Trophoblast cell (in vitro differentiated cells and primary cell): Measurements from ENCODE around the gene RNF175.

Source experiments
- DNase-seq, 2 donors: peaks; one replicate each; pipeline ENCODE4 v3.0.0-alpha.2; 2016
- H2AFZ ChIP-seq: 2 replicates; pipeline ENCODE4 v1.6.1; 2013; ENCODE audit warnings: low read length, moderate library complexity, mild to moderate bottlenecking; ENCODE audit not compliant: insufficient read depth, poor library complexity
- H2AK5ac ChIP-seq: 2 replicates; pipeline ENCODE4 v1.6.1; 2013; ENCODE audit warnings: mild to moderate bottlenecking, low read length
- H2BK120ac ChIP-seq: 2 replicates; pipeline ENCODE4 v1.6.1; 2013; ENCODE audit warnings: low read length, mild to moderate bottlenecking, moderate library complexity; ENCODE audit not compliant: insufficient read depth, poor library complexity
- H2BK12ac ChIP-seq: 2 replicates; pipeline ENCODE4 v1.6.1; 2013; ENCODE audit warnings: mild to moderate bottlenecking, low read length, moderate library complexity
- H2BK5ac ChIP-seq: 2 replicates; pipeline ENCODE4 v1.6.1; 2013; ENCODE audit warnings: low read length, low read depth, moderate library complexity, mild to moderate bottlenecking; ENCODE audit not compliant: poor library complexity
- H3K14ac ChIP-seq: 2 replicates; pipeline ENCODE4 v1.6.1; 2013; ENCODE audit warnings: mild to moderate bottlenecking, low read length
- H3K18ac ChIP-seq: 2 replicates; pipeline ENCODE4 v1.6.1; 2013; ENCODE audit warnings: mild to moderate bottlenecking, low read length
- H3K23ac ChIP-seq: 2 replicates; pipeline ENCODE4 v1.6.1; 2013; ENCODE audit warnings: low read length
- H3K27ac ChIP-seq: 2 replicates; pipeline ENCODE4 v1.5.1; 2013; ENCODE audit warnings: low read depth, mild to moderate bottlenecking, inconsistent platforms, low read length, moderate library complexity
- H3K27me3 ChIP-seq: 2 replicates; pipeline ENCODE4 v1.6.1; 2013; ENCODE audit warnings: inconsistent platforms, mild to moderate bottlenecking, low read length, moderate library complexity; ENCODE audit not compliant: insufficient read depth
- H3K36me3 ChIP-seq, 2 experiments: 1 replicate in 1 of 2; 2 replicates in 1 of 2; pipeline ENCODE4 v1.6.1; 2013; ENCODE audit warnings: low read length in 2 of 2, mild to moderate bottlenecking in 2 of 2, moderate library complexity in 1 of 2; ENCODE audit not compliant: insufficient read depth in 2 of 2, control insufficient read depth in 1 of 2
- H3K4ac ChIP-seq: 2 replicates; pipeline ENCODE4 v1.6.1; 2013; ENCODE audit warnings: low read depth, mild to moderate bottlenecking, low read length, moderate library complexity
- H3K4me1 ChIP-seq, 2 experiments: 1 replicate in 1 of 2; 2 replicates in 1 of 2; pipeline ENCODE4 v1.6.1; 2013; ENCODE audit warnings: low read length in 2 of 2, mild to moderate bottlenecking in 2 of 2, moderate library complexity in 1 of 2; ENCODE audit not compliant: insufficient read depth in 2 of 2, control insufficient read depth in 1 of 2
- H3K4me2 ChIP-seq: 2 replicates; pipeline ENCODE4 v1.6.1; 2013; ENCODE audit warnings: inconsistent platforms, mild to moderate bottlenecking, low read length, moderate library complexity
- H3K4me3 ChIP-seq: 2 replicates; pipeline ENCODE4 v1.5.1; 2013; ENCODE audit warnings: mild to moderate bottlenecking, low read depth, low read length, inconsistent platforms
- H3K79me1 ChIP-seq: one replicate; pipeline ENCODE4 v1.6.1; 2013; ENCODE audit warnings: low read length
- H3K79me2 ChIP-seq: 2 replicates; pipeline ENCODE4 v1.6.1; 2013; ENCODE audit warnings: low read length, mild to moderate bottlenecking; ENCODE audit not compliant: control insufficient read depth, insufficient read depth, poor library complexity
- H3K9ac ChIP-seq: 2 replicates; pipeline ENCODE4 v1.6.1; 2013; ENCODE audit warnings: mild to moderate bottlenecking, low read length
- H3K9me3 ChIP-seq: 2 replicates; pipeline ENCODE4 v1.6.1; 2013; ENCODE audit warnings: low read depth, mild to moderate bottlenecking, control low read depth, inconsistent platforms, low read length; ENCODE audit not compliant: insufficient read depth
- H4K12ac ChIP-seq: 2 replicates; pipeline ENCODE4 v1.6.1; 2013; ENCODE audit warnings: low read depth, mild to moderate bottlenecking, low read length, moderate library complexity
- H4K8ac ChIP-seq: 2 replicates; pipeline ENCODE4 v1.6.1; 2013; ENCODE audit warnings: low read depth, mild to moderate bottlenecking, low read length, moderate library complexity
- H4K91ac ChIP-seq: one replicate; pipeline ENCODE4 v1.6.1; 2013; ENCODE audit warnings: low read depth, mild to moderate bottlenecking, low read length, moderate library complexity
- WGBS: extraction: QIAGEN DNeasy Blood & Tissue Kit; methylation state at CpG from one replicate; pipeline ENCODE4 v1.1.7; 2013; ENCODE audit warnings: missing lambda C conversion rate; ENCODE audit not compliant: insufficient read length, insufficient coverage; ENCODE audit errors: extremely low coverage; 5-methylcytosine and 5-hydroxymethylcytosine counted together

RNF175 gene

GRCh38 chr4:153773236-153773690 lies 13.4 kb upstream of the RNF175 start:
- Histone ChIP-seq H2AK5ac (no peak overlapping the region), H3K4me2 (no peak overlapping the region), H3K14ac (no peak overlapping the region), H3K4ac (no peak overlapping the region), H3K9me3 (no peaks in the 10 kb centered on the region), H3K27ac (no peak overlapping the region), H3K9ac (no peak overlapping the region), H2BK120ac (no peak overlapping the region), H3K79me1 (no peaks in the 10 kb centered on the region), H2AFZ (no peak overlapping the region), H4K91ac (no peak overlapping the region), H3K18ac (no peak overlapping the region), H4K12ac (no peak overlapping the region), H3K23ac (no peak overlapping the region), H2BK5ac (no peak overlapping the region), H4K8ac (no peak overlapping the region), H3K27me3 (no peaks in the 10 kb centered on the region), H3K79me2 (no peaks in the 10 kb centered on the region), H2BK12ac (no peak overlapping the region), H3K4me1 (no peaks in the 10 kb centered on the region), H3K36me3 (no peaks in the 10 kb centered on the region), H3K4me3 (no peak overlapping the region)
- DNase-seq: no peak
- no CpG with 5 or more reads among the region's 2 CpGs for WGBS

- Histone ChIP-seq H4K91ac (no peak overlapping the region), H3K9me3 (no peaks in the 10 kb centered on the region), H3K23ac (no peak overlapping the region), H3K4ac (no peak overlapping the region), H3K4me1 (no peaks in the 10 kb centered on the region), H3K79me1 (no peaks in the 10 kb centered on the region), H3K4me2 (no peak overlapping the region), H3K18ac (no peak overlapping the region), H3K27me3 (no peaks in the 10 kb centered on the region), H3K36me3 (no peaks in the 10 kb centered on the region), H3K27ac (no peak overlapping the region), H4K12ac (no peak overlapping the region), H3K9ac (no peak overlapping the region), H3K79me2 (no peaks in the 10 kb centered on the region), H4K8ac (no peak overlapping the region), H2BK120ac (no peak overlapping the region), H2BK5ac (no peak overlapping the region), H2AK5ac (no peak overlapping the region), H3K14ac (no peak overlapping the region), H2BK12ac (no peak overlapping the region), H2AFZ (no peak overlapping the region), H3K4me3 (no peak overlapping the region)
- no peak for DNase-seq
These were observed 11.2 kb upstream of the RNF175 start for GRCh38 chr4:153771046-153771445.

- H2BK120ac ChIP-seq: no peak overlapping the region
- no peak overlapping the region for H3K14ac ChIP-seq
- no peak overlapping the region for H2AFZ ChIP-seq
- no peak overlapping the region for H3K4ac ChIP-seq
- no peak overlapping the region for H3K4me2 ChIP-seq
- no peak overlapping the region for H2BK5ac ChIP-seq
- H3K9me3 ChIP-seq: no peaks in the 10 kb centered on the region
- no peaks in the 10 kb centered on the region for H3K36me3 ChIP-seq
- no peak overlapping the region for H3K4me3 ChIP-seq
- H3K18ac ChIP-seq: no peak overlapping the region
- H4K12ac ChIP-seq: no peak overlapping the region
- H2BK12ac ChIP-seq: no peak overlapping the region
- H2AK5ac ChIP-seq: no peak overlapping the region
- H4K8ac ChIP-seq: no peak overlapping the region
- no peak overlapping the region for H3K9ac ChIP-seq
- H3K4me1 ChIP-seq: no peaks in the 10 kb centered on the region
- H3K27me3 ChIP-seq: no peaks in the 10 kb centered on the region
- no peak overlapping the region for H3K27ac ChIP-seq
- H4K91ac ChIP-seq: no peak overlapping the region
- WGBS: no CpG with 5 or more reads among the region's 6 CpGs
- H3K79me2 ChIP-seq: no peaks in the 10 kb centered on the region
- no peaks in the 10 kb centered on the region for H3K79me1 ChIP-seq
- no peak for DNase-seq
- H3K23ac ChIP-seq: no peak overlapping the region
These were observed 6.9 kb upstream of the RNF175 start for GRCh38 chr4:153766758-153767157.

DNA sequence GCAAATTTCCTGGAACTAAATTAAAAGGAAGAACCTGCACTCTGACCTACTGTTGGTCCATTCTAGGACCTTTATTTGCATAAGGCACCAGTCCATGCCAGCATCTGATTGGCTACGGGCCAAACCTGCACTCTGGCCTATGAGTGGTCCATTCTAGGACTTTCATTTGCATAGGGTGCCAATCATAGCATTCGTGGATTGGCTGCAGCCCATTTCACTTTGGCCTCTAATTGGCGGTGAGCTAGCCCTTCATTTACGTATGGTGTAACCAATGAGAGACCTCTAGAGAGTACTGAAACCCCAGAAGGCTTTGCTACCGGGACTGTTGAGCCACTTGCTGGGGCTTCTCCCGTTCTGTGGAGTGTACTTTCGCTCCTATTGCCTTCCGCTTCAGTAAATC lies 6.1 kb upstream of the RNF175 start:
- Histone ChIP-seq H3K4me1 (no peaks in the 10 kb centered on the region), H3K4ac (no peak overlapping the region), H3K9ac (no peak overlapping the region), H4K12ac (no peak overlapping the region), H3K36me3 (no peaks in the 10 kb centered on the region), H2AFZ (no peak overlapping the region), H3K23ac (no peak overlapping the region), H3K27me3 (no peaks in the 10 kb centered on the region), H3K4me3 (no peak overlapping the region), H3K4me2 (no peak overlapping the region), H2AK5ac (no peak overlapping the region), H2BK120ac (no peak overlapping the region), H3K18ac (no peak overlapping the region), H4K91ac (no peak overlapping the region), H2BK12ac (no peak overlapping the region), H2BK5ac (no peak overlapping the region), H3K14ac (no peak overlapping the region), H3K79me2 (no peaks in the 10 kb centered on the region), H4K8ac (no peak overlapping the region), H3K27ac (no peak overlapping the region), H3K79me1 (no peaks in the 10 kb centered on the region), H3K9me3 (no peaks in the 10 kb centered on the region)
- no peak for DNase-seq
- WGBS: no CpG with 5 or more reads among the region's 8 CpGs
